Type B pancreatic cell (in vitro differentiated cells): ENCODE measurements around the gene MRPL55. TPM values are rescaled to one million over a fixed set of nuclear protein-coding genes. Genes with fewer than 3 reads are reported as not detected.

ENCODE experiments used
- DNase-seq: peaks from one replicate; pipeline ENCODE4 v3.0.0; 2021; ENCODE audit warnings: mixed read lengths; ENCODE audit not compliant: unreplicated experiment; ENCODE audit errors: extremely low spot score
- H3K27ac Mint-ChIP-seq: 2 replicates; pipeline ENCODE4 v1.8.0; 2021; ENCODE audit warnings: mild to moderate bottlenecking, mixed read lengths
- H3K27me3 Mint-ChIP-seq: 2 replicates; pipeline ENCODE4 v1.8.0; 2021; ENCODE audit warnings: mixed read lengths
- H3K36me3 Mint-ChIP-seq: 2 replicates; pipeline ENCODE4 v1.8.0; 2021; ENCODE audit warnings: mixed read lengths
- H3K4me1 Mint-ChIP-seq: one replicate; pipeline ENCODE4 v1.8.0; 2021; ENCODE audit warnings: mixed read lengths; ENCODE audit not compliant: unreplicated experiment
- H3K4me3 Mint-ChIP-seq: 2 replicates; pipeline ENCODE4 v1.8.0; 2021; ENCODE audit warnings: mild to moderate bottlenecking, mixed read lengths
- H3K9me3 Mint-ChIP-seq: 2 replicates; pipeline ENCODE4 v1.8.0; 2021; ENCODE audit warnings: mixed read lengths
- total RNA-seq: library from RNA; stranded (reverse); gene quantifications from 2 replicates; pipeline ENCODE4 v1.2.1, GENCODE V29; 2021; ENCODE audit warnings: low replicate concordance
- TF ChIP-seq, protein P1 (sequence below): fragments of 200-600 bp; sonication (generic); conservative IDR thresholded peaks from 2 replicates; pipeline ENCODE4 v1.5.0; 2021; ENCODE audit warnings: antibody characterized with exemption, mild to moderate bottlenecking

The MRPL55 gene
- total RNA-seq, 1 donor from 2014 or later = 47.4 TPM

DNA sequence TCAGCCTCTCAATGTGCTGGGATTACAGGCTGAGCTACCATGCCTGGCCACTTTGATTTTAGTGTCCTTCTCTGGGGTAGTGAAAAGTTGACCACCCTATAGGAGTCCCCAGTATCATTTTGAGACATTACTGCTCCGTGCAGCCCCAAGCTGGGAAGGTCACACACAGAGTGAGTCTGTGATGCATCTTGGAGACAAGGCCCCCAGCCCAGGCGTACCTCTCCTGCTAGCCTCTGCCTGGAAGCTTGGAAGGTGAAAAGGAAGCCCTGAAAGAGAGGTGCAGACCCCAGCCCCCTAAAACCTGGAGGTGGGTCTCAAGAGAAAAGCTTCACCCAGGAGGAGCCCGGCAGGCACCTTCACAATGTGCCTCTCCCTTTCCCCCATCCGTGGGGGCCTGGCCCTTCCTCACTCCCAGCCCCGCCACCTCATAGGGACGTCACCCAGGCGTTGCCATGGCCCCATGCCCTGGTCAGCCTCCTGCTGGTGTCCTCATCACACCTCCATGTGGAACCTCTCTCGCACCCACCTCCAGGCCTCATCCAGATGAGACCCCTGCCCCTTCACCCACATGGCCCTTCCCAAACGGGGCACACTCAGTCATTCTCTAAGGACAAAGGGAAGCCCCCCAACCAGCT lies 32.2 kb downstream of the MRPL55 start:
- Mint-ChIP-seq H3K27ac (no peak overlapping the region), H3K4me1 (peaks cover 5% of the 10 kb centered on the region), H3K36me3 (no peaks in the 10 kb centered on the region), H3K4me3 (no peak overlapping the region), H3K9me3 (no peaks in the 10 kb centered on the region), H3K27me3 (peaks cover 15% of the 10 kb centered on the region)
- TF ChIP-seq, protein P1, sequence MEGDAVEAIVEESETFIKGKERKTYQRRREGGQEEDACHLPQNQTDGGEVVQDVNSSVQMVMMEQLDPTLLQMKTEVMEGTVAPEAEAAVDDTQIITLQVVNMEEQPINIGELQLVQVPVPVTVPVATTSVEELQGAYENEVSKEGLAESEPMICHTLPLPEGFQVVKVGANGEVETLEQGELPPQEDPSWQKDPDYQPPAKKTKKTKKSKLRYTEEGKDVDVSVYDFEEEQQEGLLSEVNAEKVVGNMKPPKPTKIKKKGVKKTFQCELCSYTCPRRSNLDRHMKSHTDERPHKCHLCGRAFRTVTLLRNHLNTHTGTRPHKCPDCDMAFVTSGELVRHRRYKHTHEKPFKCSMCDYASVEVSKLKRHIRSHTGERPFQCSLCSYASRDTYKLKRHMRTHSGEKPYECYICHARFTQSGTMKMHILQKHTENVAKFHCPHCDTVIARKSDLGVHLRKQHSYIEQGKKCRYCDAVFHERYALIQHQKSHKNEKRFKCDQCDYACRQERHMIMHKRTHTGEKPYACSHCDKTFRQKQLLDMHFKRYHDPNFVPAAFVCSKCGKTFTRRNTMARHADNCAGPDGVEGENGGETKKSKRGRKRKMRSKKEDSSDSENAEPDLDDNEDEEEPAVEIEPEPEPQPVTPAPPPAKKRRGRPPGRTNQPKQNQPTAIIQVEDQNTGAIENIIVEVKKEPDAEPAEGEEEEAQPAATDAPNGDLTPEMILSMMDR = no peak
- no peak for DNase-seq

- Mint-ChIP-seq H3K9me3 (no peaks in the 10 kb centered on the region), H3K36me3 (no peaks in the 10 kb centered on the region), H3K4me1 (peaks cover 5% of the 10 kb centered on the region), H3K27ac (no peak overlapping the region), H3K4me3 (no peak overlapping the region), H3K27me3 (peaks cover 22% of the 10 kb centered on the region)
- TF ChIP-seq, protein P1 = no peak
- no peak for DNase-seq
Measured at GRCh38 chr1:228075801-228076271, 33.3 kb downstream of the MRPL55 start.

GRCh38 chr1:228074954-228075730 lies 34.0 kb downstream of the MRPL55 start:
- peaks cover 24% of the 10 kb centered on the region for H3K27me3 Mint-ChIP-seq
- no peaks in the 10 kb centered on the region for H3K9me3 Mint-ChIP-seq
- no peak overlapping the region for H3K27ac Mint-ChIP-seq
- no peak overlapping the region for H3K4me3 Mint-ChIP-seq
- TF ChIP-seq, protein P1 = no peak
- H3K4me1 Mint-ChIP-seq = peaks cover 5% of the 10 kb centered on the region
- H3K36me3 Mint-ChIP-seq = no peaks in the 10 kb centered on the region
- no peak for DNase-seq

- Mint-ChIP-seq H3K27ac (peak overlapping the region; percentile 35), H3K4me3 (no peak overlapping the region), H3K36me3 (no peaks in the 10 kb centered on the region), H3K27me3 (peaks cover 24% of the 10 kb centered on the region), H3K4me1 (peaks cover 5% of the 10 kb centered on the region), H3K9me3 (no peaks in the 10 kb centered on the region)
- DNase-seq = no peak
- TF ChIP-seq, protein P1 = no peak
Measured at GRCh38 chr1:228073857-228074545, 35.1 kb downstream of the MRPL55 start.

DNA sequence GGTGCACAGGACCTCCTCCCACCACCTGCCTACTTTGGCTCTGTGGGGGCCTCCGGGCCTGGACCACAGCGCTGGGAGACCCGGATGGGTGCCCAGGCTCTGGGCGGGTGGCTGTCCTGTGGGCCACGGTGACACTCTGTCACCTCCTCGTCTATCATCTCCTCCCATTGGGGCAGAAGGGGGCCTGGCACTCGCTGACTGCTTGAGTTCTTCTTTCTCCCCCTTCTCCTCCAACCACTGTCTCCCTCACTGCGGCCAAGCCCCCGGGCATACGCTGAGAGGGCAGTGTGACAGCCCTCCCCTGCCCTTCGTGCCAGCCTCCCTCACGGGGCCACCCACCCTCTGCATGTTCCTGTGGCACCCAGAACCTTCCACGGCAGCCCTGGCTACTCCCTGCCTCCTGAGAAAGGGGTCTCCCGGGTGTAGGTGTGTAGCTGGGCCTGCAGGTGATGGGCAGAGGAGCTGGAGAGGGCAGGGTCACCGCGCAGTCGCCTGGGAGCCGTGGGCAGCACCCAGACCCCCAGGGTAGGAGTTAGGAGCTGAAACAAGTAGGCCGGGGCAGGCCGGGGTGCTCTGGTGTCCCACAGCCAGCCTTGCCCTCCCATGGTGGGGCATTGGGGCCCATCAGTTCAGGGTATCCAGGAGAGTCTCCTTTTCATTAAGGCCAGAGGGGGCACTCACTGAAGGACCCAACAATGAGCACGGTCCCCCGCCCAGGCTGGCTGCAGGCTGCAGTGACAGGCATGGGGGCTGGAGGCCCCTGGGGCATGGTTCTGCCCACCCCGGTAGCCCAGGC lies 35.8 kb downstream of the MRPL55 start:
- TF ChIP-seq, protein P1 = no peak
- no peak overlapping the region for H3K27ac Mint-ChIP-seq
- H3K9me3 Mint-ChIP-seq = no peaks in the 10 kb centered on the region
- no peak overlapping the region for H3K4me3 Mint-ChIP-seq
- H3K36me3 Mint-ChIP-seq = no peaks in the 10 kb centered on the region
- peaks cover 27% of the 10 kb centered on the region for H3K27me3 Mint-ChIP-seq
- H3K4me1 Mint-ChIP-seq = peaks cover 5% of the 10 kb centered on the region
- DNase-seq = no peak
